GM12878 (cell line): ENCODE results near the gene MALSU1. TPM values are rescaled to one million over a fixed set of nuclear protein-coding genes. Genes with fewer than 3 reads are reported as not detected.

Experiments used
- BMI1 ChIP-seq: fragments of 450-650 bp; IDR thresholded peaks from 2 replicates; pipeline ENCODE4 v1.6.1; 2016; ENCODE audit warnings: mild to moderate bottlenecking, moderate library complexity, borderline replicate concordance
- CHD1 ChIP-seq: IDR thresholded peaks from 2 replicates; pipeline ENCODE4 v1.6.1; 2012; ENCODE audit warnings: low read depth, low read length, improper control_type of control experiment
- CREB1 ChIP-seq: IDR thresholded peaks from 2 replicates; pipeline ENCODE4 v1.6.1; 2012; ENCODE audit warnings: low read depth, mild to moderate bottlenecking, inconsistent platforms
- FOXK2 ChIP-seq: fragments of 450-650 bp; IDR thresholded peaks from 2 replicates; pipeline ENCODE4 v1.6.1; 2017; ENCODE audit warnings: mild to moderate bottlenecking, moderate library complexity
- HDAC2 ChIP-seq: fragments of 200-600 bp; sonication (generic); IDR thresholded peaks from 2 replicates; pipeline ENCODE4 v1.6.1; 2017
- HDGF ChIP-seq: fragments of 450-650 bp; IDR thresholded peaks from 2 replicates; pipeline ENCODE4 v1.6.1; 2016; ENCODE audit warnings: antibody characterized with exemption
- IKZF2 ChIP-seq, 2 experiments: fragments of 450-650 bp; IDR thresholded peaks; 2 replicates each; pipeline ENCODE4 v1.6.1; 2017; ENCODE audit warnings: mild to moderate bottlenecking in 2 of 2, moderate library complexity in 2 of 2
- MTA2 ChIP-seq: fragments of 450-650 bp; IDR thresholded peaks from 2 replicates; pipeline ENCODE4 v1.6.1; 2016; ENCODE audit warnings: low read depth, mild to moderate bottlenecking, moderate library complexity
- MXI1 ChIP-seq: fragments of 150-350 bp; IDR thresholded peaks from 2 replicates; pipeline ENCODE4 v1.6.1; 2011; ENCODE audit warnings: low read depth, mild to moderate bottlenecking, inconsistent platforms, low read length, improper control_type of control experiment
- PAX8 ChIP-seq: fragments of 450-650 bp; IDR thresholded peaks from 2 replicates; pipeline ENCODE4 v1.6.1; 2017; ENCODE audit warnings: mild to moderate bottlenecking, moderate library complexity
- POLR2AphosphoS5 ChIP-seq: IDR thresholded peaks from 2 replicates; pipeline ENCODE4 v1.6.1; 2011; ENCODE audit warnings: mild to moderate bottlenecking, low read length, inconsistent platforms
- RAD21 ChIP-seq: IDR thresholded peaks from 2 replicates; pipeline ENCODE4 v1.6.1; 2011; ENCODE audit warnings: mild to moderate bottlenecking, low read depth, low read length, moderate library complexity; ENCODE audit not compliant: insufficient read depth
- RELA ChIP-seq: fragments of 450-650 bp; IDR thresholded peaks from 2 replicates; pipeline ENCODE4 v1.8.0; 2014; ENCODE audit warnings: borderline replicate concordance; ENCODE audit not compliant: partially characterized antibody
- SMARCA5 ChIP-seq: fragments of 450-650 bp; IDR thresholded peaks from 2 replicates; pipeline ENCODE4 v1.6.1; 2017; ENCODE audit warnings: mild to moderate bottlenecking
- SP1 ChIP-seq: IDR thresholded peaks from one replicate; pipeline ENCODE4 v1.6.1; 2011; ENCODE audit warnings: low read depth, low read length
- TAF1 ChIP-seq: IDR thresholded peaks from 2 replicates; pipeline ENCODE4 v1.6.1; 2011; ENCODE audit warnings: mild to moderate bottlenecking, low read depth, low read length, borderline replicate concordance
- TARDBP ChIP-seq: IDR thresholded peaks from 2 replicates; pipeline ENCODE4 v1.6.1; 2016; ENCODE audit warnings: borderline replicate concordance
- TBL1XR1 ChIP-seq: IDR thresholded peaks from 2 replicates; pipeline ENCODE4 v1.6.1; 2012; ENCODE audit warnings: low read depth, low read length, improper control_type of control experiment
- TCF12 ChIP-seq: IDR thresholded peaks from 2 replicates; pipeline ENCODE4 v1.6.1; 2011; ENCODE audit warnings: low read depth, mild to moderate bottlenecking, low read length
- YBX1 ChIP-seq: fragments of 450-650 bp; IDR thresholded peaks from 2 replicates; pipeline ENCODE4 v1.6.1; 2016; ENCODE audit warnings: antibody characterized with exemption
- ZNF207 ChIP-seq: fragments of 450-650 bp; IDR thresholded peaks from 2 replicates; pipeline ENCODE4 v1.6.1; 2014; ENCODE audit warnings: antibody characterized with exemption, mild to moderate bottlenecking, borderline replicate concordance
- ZNF24 ChIP-seq: fragments of 450-650 bp; IDR thresholded peaks from 2 replicates; pipeline ENCODE4 v1.6.1; 2017; ENCODE audit warnings: antibody characterized with exemption, mild to moderate bottlenecking
- polyA plus RNA-seq, 11 experiments: library from polyadenylated mRNA; depleted of rRNA in 4 of 11; unstranded in 6 of 11; stranded (reverse) in 5 of 11; fragments of >200 nt; fragmentation: Nextera tagmentation in 4 of 11; fragmentation: Illumina TruSeq in 1 of 11; extraction: Ambion mirVana in 4 of 11; extraction: Trizol in 1 of 11; gene quantifications; 1 replicate in 1 of 11; 2 replicates in 10 of 11; pipeline versions ENCODE4 v1.2.1 to v1.2.3, GENCODE V29; 2011 to 2016; ENCODE audit warnings: inconsistent platforms in 2 of 11, missing spikeins in 2 of 11, low read depth in 1 of 11
- total RNA-seq, 4 experiments: library from RNA; depleted of rRNA in 3 of 4; stranded (reverse); fragments of >200 nt in 3 of 4; fragmentation: Illumina TruSeq in 1 of 4; extraction: Trizol in 1 of 4; gene quantifications; 2 replicates each; pipeline versions ENCODE4 v1.2.1 to v1.2.3, GENCODE V29; 2013 to 2021
- TF ChIP-seq, protein P1 (sequence below): fragments of 150-350 bp; IDR thresholded peaks from 2 replicates; pipeline ENCODE4 v1.6.1; 2014; ENCODE audit warnings: mild to moderate bottlenecking, low read depth, low read length
- TF ChIP-seq, protein P2 (sequence below): fragments of 450-650 bp; IDR thresholded peaks from 2 replicates; pipeline ENCODE4 v1.6.1; 2016; ENCODE audit warnings: mild to moderate bottlenecking, moderate library complexity, borderline replicate concordance
- TF ChIP-seq, protein P3 (sequence below), 3 experiments: IDR thresholded peaks in 2 of 3; conservative IDR thresholded peaks in 1 of 3; 2 replicates each; pipeline ENCODE4 v1.5.1; 2011; ENCODE audit warnings: low read depth in 3 of 3, low read length in 3 of 3, mild to moderate bottlenecking in 3 of 3, control low read depth in 2 of 3, moderate library complexity in 2 of 3, inconsistent platforms in 1 of 3, mixed read lengths in 1 of 3; ENCODE audit not compliant: control insufficient read depth in 2 of 3, insufficient read depth in 1 of 3; ENCODE audit errors: extremely low read depth in 1 of 3

Gene MALSU1
- total and polyA plus RNA-seq, 10 of the 15 experiments (the other 5 are each of a cell fraction or from before 2014, with no cell fraction given): 8.5 to 159 (median 73.7) TPM

DNA sequence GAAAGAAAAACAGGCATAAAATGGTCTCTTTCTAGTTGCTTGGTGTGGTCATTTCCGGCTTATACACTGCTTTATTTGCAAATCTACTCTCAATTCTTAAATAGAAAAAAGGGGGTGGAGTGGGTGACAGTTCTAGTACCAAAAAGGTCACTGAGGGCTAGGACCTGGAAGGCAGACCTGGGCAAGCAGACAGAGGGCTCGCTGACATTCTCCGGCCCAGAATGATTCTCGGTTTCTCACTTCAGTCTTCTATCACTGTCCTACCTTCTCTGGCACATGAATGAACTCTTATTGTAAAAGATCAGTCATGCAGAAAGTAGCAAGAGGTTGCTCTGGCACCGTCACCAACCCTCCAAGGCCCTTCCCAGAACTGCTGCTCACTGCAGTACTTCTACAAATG is 54.0 kb downstream of the MALSU1 start (continued):
- 0 out of 2 replicates have a peak, but pooled peaks have one; percentile 40 for TF ChIP-seq POLR2AphosphoS5
- TF ChIP-seq MTA2: peak; percentile 50; the same call in 1 of the 2 replicates
- no peak for TF ChIP-seq TCF12
- TF ChIP-seq ZNF207: no peak
- TF ChIP-seq, protein P1, sequence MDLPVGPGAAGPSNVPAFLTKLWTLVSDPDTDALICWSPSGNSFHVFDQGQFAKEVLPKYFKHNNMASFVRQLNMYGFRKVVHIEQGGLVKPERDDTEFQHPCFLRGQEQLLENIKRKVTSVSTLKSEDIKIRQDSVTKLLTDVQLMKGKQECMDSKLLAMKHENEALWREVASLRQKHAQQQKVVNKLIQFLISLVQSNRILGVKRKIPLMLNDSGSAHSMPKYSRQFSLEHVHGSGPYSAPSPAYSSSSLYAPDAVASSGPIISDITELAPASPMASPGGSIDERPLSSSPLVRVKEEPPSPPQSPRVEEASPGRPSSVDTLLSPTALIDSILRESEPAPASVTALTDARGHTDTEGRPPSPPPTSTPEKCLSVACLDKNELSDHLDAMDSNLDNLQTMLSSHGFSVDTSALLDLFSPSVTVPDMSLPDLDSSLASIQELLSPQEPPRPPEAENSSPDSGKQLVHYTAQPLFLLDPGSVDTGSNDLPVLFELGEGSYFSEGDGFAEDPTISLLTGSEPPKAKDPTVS: no peak
- TF ChIP-seq MXI1: no peak
- TF ChIP-seq BMI1: no peak
- TF ChIP-seq SMARCA5: no peak
- TF ChIP-seq CREB1: no peak
- no peak for TF ChIP-seq RAD21
- TF ChIP-seq IKZF2 (IDR thresholded peaks at IDR 0.05): peak; percentile 33 to 37; a peak in 2 of 4 replicates
- no peak for TF ChIP-seq TAF1
- no peak for TF ChIP-seq PAX8
- no peak for TF ChIP-seq YBX1
- TF ChIP-seq HDGF: no peak
- TF ChIP-seq TBL1XR1: peak; percentile 62; the same call in 1 of the 2 replicates
- no peak for TF ChIP-seq TARDBP
- no peak for TF ChIP-seq FOXK2
- TF ChIP-seq SP1: no peak
- TF ChIP-seq HDAC2: no peak
- TF ChIP-seq ZNF24: no peak
- no peak for TF ChIP-seq CHD1
- TF ChIP-seq, protein P2, sequence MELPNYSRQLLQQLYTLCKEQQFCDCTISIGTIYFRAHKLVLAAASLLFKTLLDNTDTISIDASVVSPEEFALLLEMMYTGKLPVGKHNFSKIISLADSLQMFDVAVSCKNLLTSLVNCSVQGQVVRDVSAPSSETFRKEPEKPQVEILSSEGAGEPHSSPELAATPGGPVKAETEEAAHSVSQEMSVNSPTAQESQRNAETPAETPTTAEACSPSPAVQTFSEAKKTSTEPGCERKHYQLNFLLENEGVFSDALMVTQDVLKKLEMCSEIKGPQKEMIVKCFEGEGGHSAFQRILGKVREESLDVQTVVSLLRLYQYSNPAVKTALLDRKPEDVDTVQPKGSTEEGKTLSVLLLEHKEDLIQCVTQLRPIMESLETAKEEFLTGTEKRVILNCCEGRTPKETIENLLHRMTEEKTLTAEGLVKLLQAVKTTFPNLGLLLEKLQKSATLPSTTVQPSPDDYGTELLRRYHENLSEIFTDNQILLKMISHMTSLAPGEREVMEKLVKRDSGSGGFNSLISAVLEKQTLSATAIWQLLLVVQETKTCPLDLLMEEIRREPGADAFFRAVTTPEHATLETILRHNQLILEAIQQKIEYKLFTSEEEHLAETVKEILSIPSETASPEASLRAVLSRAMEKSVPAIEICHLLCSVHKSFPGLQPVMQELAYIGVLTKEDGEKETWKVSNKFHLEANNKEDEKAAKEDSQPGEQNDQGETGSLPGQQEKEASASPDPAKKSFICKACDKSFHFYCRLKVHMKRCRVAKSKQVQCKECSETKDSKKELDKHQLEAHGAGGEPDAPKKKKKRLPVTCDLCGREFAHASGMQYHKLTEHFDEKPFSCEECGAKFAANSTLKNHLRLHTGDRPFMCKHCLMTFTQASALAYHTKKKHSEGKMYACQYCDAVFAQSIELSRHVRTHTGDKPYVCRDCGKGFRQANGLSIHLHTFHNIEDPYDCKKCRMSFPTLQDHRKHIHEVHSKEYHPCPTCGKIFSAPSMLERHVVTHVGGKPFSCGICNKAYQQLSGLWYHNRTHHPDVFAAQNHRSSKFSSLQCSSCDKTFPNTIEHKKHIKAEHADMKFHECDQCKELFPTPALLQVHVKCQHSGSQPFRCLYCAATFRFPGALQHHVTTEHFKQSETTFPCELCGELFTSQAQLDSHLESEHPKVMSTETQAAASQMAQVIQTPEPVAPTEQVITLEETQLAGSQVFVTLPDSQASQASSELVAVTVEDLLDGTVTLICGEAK: no peak
- no peak for TF ChIP-seq RELA
- TF ChIP-seq, protein P3, sequence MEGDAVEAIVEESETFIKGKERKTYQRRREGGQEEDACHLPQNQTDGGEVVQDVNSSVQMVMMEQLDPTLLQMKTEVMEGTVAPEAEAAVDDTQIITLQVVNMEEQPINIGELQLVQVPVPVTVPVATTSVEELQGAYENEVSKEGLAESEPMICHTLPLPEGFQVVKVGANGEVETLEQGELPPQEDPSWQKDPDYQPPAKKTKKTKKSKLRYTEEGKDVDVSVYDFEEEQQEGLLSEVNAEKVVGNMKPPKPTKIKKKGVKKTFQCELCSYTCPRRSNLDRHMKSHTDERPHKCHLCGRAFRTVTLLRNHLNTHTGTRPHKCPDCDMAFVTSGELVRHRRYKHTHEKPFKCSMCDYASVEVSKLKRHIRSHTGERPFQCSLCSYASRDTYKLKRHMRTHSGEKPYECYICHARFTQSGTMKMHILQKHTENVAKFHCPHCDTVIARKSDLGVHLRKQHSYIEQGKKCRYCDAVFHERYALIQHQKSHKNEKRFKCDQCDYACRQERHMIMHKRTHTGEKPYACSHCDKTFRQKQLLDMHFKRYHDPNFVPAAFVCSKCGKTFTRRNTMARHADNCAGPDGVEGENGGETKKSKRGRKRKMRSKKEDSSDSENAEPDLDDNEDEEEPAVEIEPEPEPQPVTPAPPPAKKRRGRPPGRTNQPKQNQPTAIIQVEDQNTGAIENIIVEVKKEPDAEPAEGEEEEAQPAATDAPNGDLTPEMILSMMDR (IDR thresholded peaks at IDR 0.05 in 2 of 3, conservative IDR thresholded peaks at IDR 0.05 in 1 of 3; ENCODE audit: control insufficient read depth in 2 of 3, extremely low read depth in 1 of 3, insufficient read depth in 1 of 3, low read depth in 3 of 3, low read length in 3 of 3): no peak
